Lung (tissue), 10 donors: ENCODE measurements around the gene ZDHHC11B. TPM values are rescaled to one million over a fixed set of nuclear protein-coding genes. Genes with fewer than 3 reads are reported as not detected.
"Not testable (repeated sequence)": the region's sequence is repeated elsewhere in the genome, so short reads cannot be mapped to it uniquely, and the experiment has no call there.

ENCODE experiments used
- ATAC-seq: fragments of 200-7000 bp; cut with Tn5 transposase; one replicate; pipeline ENCODE4 v1.9.1; 2020; ENCODE audit warnings: moderate number of reproducible peaks; ENCODE audit not compliant: insufficient read depth, low FRiP score
- DNase-seq, 3 donors: peaks; one replicate each; pipeline ENCODE4 v3.0.0-alpha.2; 2013 to 2017
- H3K27ac ChIP-seq, 2 donors: one replicate each; pipeline ENCODE4 v1.5.1; 2013; ENCODE audit warnings: mild to moderate bottlenecking in 2 of 2, moderate library complexity in 2 of 2, control low read depth in 1 of 2, inconsistent platforms in 1 of 2, low read depth in 1 of 2, low read length in 1 of 2
- H3K27me3 ChIP-seq, 3 donors: one replicate each; pipeline ENCODE4 v1.5.1; 2013; ENCODE audit warnings: low read length in 2 of 3; ENCODE audit not compliant: control insufficient read depth in 3 of 3, insufficient read depth in 3 of 3
- H3K36me3 ChIP-seq, 4 donors: one replicate each; pipeline ENCODE4 v1.5.1; 2013; ENCODE audit warnings: low read length in 4 of 4, mild to moderate bottlenecking in 1 of 4, moderate library complexity in 1 of 4; ENCODE audit not compliant: control insufficient read depth in 4 of 4, insufficient read depth in 4 of 4
- H3K4me1 ChIP-seq, 5 donors: one replicate each; pipeline ENCODE4 v1.5.1; 2013; ENCODE audit warnings: low read length in 5 of 5, mild to moderate bottlenecking in 2 of 5, moderate library complexity in 1 of 5; ENCODE audit not compliant: control insufficient read depth in 5 of 5, insufficient read depth in 5 of 5
- H3K4me3 ChIP-seq: one replicate; pipeline ENCODE4 v1.5.1; 2013; ENCODE audit warnings: mild to moderate bottlenecking, control low read depth, moderate library complexity
- H3K9ac ChIP-seq, 2 donors: one replicate each; pipeline ENCODE4 v1.5.1; 2013; ENCODE audit warnings: low read length in 2 of 2, control low read depth in 1 of 2; ENCODE audit not compliant: insufficient read depth in 1 of 2
- H3K9me3 ChIP-seq, 4 donors: one replicate each; pipeline ENCODE4 v1.5.1; 2013; ENCODE audit warnings: low read length in 3 of 4, mild to moderate bottlenecking in 1 of 4, moderate library complexity in 1 of 4; ENCODE audit not compliant: control insufficient read depth in 4 of 4, insufficient read depth in 3 of 4
- WGBS, 2 donors: extraction: QIAGEN DNeasy Blood & Tissue Kit; methylation state at CpG; one replicate each; pipeline ENCODE4 v1.1.7; 2013; 5-methylcytosine and 5-hydroxymethylcytosine counted together
- polyA plus RNA-seq, 2 donors: library from polyadenylated mRNA; stranded (reverse); fragments of 200-250 nt; gene quantifications; one replicate each; pipeline ENCODE4 v1.2.1, GENCODE V29; 2013
- total RNA-seq, 2 donors: library from RNA; depleted of rRNA in 1 of 2; stranded (reverse); fragments of >200 nt in 1 of 2; gene quantifications; one replicate each; pipeline ENCODE4 v1.2.1, GENCODE V29; 2014 to 2021
- donor health status: Bipolar disorder and iron deficiency.
- donor health status: healthy.
- donor health status: DM: yes; HTN: yes; CAD: no.

ZDHHC11B gene
- total and polyA plus RNA-seq, 4 donors = 3.1 to 44.4 (median 6.0) TPM

DNA sequence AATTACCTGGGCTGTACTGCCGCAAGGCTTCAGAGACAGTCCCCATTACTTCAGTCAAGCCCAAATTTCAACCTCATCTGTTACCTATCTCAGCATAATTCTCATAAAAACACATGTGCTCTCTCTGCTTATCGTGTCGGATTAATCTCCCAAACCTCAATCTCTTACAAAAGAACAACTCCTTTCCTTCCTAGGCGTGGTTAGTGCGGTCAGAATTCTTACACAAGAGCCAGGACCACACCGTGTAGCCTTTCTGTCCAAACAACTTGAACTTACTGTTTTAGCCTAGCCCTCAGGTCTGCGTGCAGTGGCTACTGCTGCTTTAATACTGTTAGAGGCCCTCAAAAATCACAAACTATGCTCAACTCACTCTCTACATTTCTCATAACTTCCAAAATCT lies 78.4 kb downstream of the ZDHHC11B start:
- not testable (repeated sequence) for H3K4me3 ChIP-seq, ATAC-seq, DNase-seq, H3K4me1 ChIP-seq, H3K27ac ChIP-seq, H3K27me3 ChIP-seq, H3K9me3 ChIP-seq, H3K9ac ChIP-seq
- peaks cover 0 to 14% (median 2%) of the 10 kb centered on the region in 4 donors for H3K36me3 ChIP-seq
- 36 to 53% methylated on average over 7 of the region's 7 CpGs for WGBS, 2 donors

DNA sequence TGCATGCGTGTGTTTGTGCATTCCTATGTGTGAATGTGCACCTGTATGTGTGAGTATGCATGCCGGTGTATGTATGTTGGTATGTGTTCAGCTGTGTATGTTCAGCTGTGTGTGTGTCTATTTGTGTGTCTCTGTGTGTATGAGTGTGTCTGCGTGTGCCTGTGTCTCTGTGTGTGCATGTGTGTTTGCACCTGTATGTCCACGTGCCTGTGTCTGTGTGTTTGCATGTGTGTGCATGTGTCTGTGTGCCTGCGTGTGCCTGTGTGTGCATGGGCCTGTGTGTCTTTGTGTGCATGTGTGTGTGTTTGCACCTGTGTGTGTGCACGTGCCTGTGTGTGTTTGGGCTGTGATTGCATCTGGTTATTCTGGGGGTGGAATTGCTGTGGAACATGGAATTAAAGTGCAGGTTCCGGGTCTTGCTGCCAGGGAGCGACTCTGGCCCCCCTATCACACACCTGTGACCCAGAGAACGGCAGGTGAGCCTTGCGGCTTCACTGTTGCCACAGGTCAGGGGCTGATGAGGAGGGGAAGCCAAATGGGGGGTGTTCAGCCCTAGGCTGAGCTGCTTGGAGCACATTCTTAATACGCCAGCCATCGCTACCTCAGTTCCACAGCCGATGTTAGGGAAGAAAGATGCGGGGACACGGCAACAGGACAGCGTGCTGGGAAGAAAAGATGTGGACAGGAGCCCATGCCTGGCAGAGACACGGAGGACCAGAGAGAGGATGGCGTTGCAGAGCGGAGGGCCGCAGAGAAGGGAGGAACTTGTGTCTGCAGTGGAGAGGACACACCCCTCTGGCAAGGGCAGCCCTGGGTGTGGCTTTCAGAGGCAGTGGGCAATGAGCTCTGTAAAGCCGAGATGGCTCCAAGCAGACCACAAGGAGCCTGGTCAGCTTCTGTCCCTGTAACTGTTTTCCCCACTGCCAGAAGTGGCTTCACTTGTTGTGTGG lies 87.5 kb downstream of the ZDHHC11B start:
- H3K27me3 ChIP-seq, H3K9me3 ChIP-seq, H3K4me3 ChIP-seq, H3K27ac ChIP-seq, DNase-seq, ATAC-seq, H3K4me1 ChIP-seq, H3K9ac ChIP-seq, H3K36me3 ChIP-seq: not testable (repeated sequence)
- WGBS, 2 donors = 82 to 88% methylated on average over 18 to 21 of the region's 21 CpGs

DNA sequence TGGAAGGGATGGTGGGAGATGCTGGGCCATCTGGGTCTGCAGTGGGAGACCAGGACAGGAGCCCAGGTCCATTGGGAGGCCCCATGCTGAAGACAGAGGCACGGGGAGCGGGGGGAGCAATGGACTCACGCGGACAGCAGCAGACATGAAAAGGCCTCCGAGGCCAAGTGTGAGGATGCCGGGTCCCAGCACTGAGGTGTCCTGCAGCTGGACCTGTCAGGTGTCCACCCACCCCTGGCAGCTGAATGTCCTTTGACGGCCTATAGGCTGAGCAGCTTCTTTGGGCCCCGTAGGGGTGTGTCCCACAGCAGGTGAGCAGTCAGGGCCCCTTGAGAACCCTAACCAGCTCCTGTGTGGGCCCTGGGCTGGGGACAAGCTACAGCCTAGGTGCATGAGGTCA lies 88.3 kb downstream of the ZDHHC11B start:
- H3K9ac ChIP-seq, ATAC-seq, H3K27ac ChIP-seq, H3K27me3 ChIP-seq, H3K36me3 ChIP-seq, H3K9me3 ChIP-seq, DNase-seq, H3K4me3 ChIP-seq, H3K4me1 ChIP-seq: not testable (repeated sequence)
- 93 to 94% methylated on average over 3 to 7 of the region's 8 CpGs for WGBS, 2 donors

DNA sequence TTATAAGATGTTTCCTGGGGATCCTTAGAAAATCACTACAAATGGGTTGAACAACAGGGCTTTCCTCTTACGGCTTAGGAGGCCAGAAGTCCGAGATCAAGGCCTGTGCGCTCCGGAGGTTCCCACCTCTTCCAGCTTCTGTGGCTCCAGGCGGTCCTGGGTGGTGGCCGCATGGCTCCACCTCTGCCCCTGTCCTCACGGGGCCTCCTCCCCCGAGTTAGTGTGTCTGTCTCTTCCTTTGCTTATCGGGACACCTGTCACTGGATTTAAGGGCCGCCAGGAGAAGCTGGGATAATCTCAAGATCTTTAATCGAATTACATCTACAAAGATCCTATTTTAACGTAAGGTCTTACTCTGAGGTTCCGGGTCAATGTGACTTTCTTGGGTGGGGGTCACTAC lies 89.1 kb downstream of the ZDHHC11B start:
- H3K4me3 ChIP-seq, H3K27ac ChIP-seq, DNase-seq, H3K36me3 ChIP-seq, H3K9ac ChIP-seq, H3K27me3 ChIP-seq, H3K9me3 ChIP-seq, ATAC-seq, H3K4me1 ChIP-seq: not testable (repeated sequence)
- 90 to 94% methylated on average over 8 to 9 of the region's 13 CpGs for WGBS, 2 donors

DNA sequence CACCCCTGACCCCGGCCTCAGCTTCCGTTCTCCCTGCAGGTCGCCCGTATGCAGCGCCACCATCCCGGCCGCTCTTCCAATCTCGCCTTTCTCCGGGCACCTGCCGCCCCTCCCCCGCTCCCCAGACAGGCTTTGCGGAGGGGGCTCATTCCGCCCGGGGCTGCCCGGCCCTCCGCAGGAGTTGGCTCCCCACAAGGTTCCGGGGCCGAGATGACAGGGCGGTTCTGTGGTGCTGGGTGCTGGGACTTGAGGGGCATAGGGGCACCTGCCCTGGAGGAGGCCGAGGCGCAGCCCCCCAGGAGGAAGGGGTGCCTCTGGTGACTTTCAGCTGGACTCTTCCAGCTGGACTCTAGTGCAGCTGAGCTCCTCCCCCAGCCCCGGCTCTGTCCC lies 90.5 kb downstream of the ZDHHC11B start:
- not testable (repeated sequence) for H3K4me3 ChIP-seq, H3K4me1 ChIP-seq, H3K9ac ChIP-seq, DNase-seq, ATAC-seq, H3K9me3 ChIP-seq, H3K27ac ChIP-seq, H3K27me3 ChIP-seq, H3K36me3 ChIP-seq
- WGBS, 2 donors = 3 to 7% methylated on average over 11 to 13 of the region's 22 CpGs

DNA sequence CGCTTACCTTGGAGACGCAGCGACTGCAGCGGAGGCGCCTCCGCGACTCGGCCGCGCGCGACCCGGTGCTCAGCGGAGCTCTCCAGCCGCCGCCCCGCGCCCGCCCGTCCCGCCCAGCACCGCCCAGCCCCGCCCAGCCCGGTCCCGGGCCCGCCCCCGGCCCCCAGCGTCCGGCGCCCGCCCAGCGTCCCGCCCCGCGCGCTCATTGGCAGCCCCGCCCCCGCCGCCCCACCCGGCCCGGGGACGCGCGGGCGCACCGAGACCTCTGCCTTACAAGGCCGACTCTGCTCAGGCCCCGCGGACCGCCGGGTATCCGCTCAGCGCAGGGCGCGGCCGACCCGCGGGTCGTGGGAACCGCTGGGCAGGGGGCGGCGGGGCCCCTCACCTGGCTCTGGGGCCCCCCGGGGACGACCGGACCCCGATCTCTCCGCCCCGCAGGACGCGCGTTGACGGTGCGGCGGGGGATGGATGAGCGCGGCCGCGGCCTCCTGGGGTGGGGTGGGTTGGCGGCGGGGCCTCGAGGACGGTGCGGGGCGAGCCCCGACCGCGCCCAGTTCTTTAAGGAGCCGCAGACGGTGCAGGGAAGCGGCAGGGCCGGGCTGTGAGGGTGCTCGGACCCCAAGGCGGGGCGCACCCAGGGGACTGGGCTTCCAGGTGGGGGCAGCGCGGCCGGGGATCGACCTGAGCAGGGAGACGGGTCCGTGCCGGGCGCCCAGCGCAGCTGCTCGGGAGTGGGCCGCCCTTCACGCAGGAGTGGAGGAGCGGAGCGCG lies 91.1 kb downstream of the ZDHHC11B start, which contains the start of gene TPPP:
TPPP (minus strand) TSS at position 82 of the 771 bp plus-strand sequence. CDS start 15,292 bp downstream, outside the sequence.
- H3K9me3 ChIP-seq, H3K27me3 ChIP-seq, H3K36me3 ChIP-seq, H3K4me1 ChIP-seq, H3K9ac ChIP-seq: not testable (repeated sequence)
- Histone ChIP-seq H3K4me3 (peak within 1 kb of the TSS; percentile 35), H3K27ac (peak within 1 kb of the TSS in 1 of 2 donors; percentile 97)
- DNase-seq = peak; percentile 85 to 88 (median 88)
- 1 to 2% methylated on average over 57 to 100 of the region's 109 CpGs for WGBS, 2 donors
- ATAC-seq = peak; percentile 96

DNA sequence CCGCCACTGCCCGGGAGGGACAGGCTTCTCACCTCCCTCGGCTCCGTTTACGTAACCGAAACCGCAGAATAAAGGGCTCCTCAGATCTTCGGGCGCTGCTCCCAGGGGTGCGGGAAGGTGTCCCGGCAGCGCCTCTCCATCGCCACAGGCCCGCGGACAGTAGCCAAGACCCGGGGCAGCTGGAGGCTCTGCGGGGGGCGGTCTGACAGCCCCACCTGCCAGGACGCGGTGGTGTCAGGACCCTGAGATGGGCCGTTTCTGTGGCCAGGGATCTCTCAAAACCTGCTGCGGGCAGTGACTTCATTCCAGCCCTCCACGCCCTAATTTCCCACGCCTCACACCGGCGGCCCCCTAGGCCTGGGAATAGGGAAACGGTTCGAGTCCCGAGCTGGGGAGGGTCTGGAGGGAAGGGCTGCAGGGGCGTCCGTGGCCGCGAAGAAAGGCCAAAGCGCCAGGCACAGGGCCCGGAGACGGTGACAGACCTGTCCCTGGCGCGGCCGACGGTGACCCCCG lies 91.9 kb downstream of the ZDHHC11B start:
- 0 to 1% methylated on average over 38 to 39 of the region's 41 CpGs for WGBS, 2 donors
- H3K27me3 ChIP-seq, H3K4me1 ChIP-seq, ATAC-seq, H3K9ac ChIP-seq, H3K9me3 ChIP-seq, DNase-seq, H3K36me3 ChIP-seq: not testable (repeated sequence)
- Histone ChIP-seq H3K4me3 (peak overlapping the region; percentile 16), H3K27ac (peak overlapping the region in 1 of 2 donors; percentile 17)
